ENCODE data around the gene AKR7A2. TPM values are rescaled to one million over a fixed set of nuclear protein-coding genes. Genes with fewer than 3 reads are reported as not detected.

The AKR7A2 gene
- total and polyA plus RNA-seq, 3 donors from 2014 or later = 73.0 to 141 (median 83.3) TPM

- peak; percentile 35 for DNase-seq
- H3K4me1 ChIP-seq = peaks cover 25% of the 10 kb centered on the region
- H3K27me3 ChIP-seq = no peaks in the 10 kb centered on the region
- TF ChIP-seq, protein P1, sequence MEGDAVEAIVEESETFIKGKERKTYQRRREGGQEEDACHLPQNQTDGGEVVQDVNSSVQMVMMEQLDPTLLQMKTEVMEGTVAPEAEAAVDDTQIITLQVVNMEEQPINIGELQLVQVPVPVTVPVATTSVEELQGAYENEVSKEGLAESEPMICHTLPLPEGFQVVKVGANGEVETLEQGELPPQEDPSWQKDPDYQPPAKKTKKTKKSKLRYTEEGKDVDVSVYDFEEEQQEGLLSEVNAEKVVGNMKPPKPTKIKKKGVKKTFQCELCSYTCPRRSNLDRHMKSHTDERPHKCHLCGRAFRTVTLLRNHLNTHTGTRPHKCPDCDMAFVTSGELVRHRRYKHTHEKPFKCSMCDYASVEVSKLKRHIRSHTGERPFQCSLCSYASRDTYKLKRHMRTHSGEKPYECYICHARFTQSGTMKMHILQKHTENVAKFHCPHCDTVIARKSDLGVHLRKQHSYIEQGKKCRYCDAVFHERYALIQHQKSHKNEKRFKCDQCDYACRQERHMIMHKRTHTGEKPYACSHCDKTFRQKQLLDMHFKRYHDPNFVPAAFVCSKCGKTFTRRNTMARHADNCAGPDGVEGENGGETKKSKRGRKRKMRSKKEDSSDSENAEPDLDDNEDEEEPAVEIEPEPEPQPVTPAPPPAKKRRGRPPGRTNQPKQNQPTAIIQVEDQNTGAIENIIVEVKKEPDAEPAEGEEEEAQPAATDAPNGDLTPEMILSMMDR (IDR thresholded peaks at IDR 0.05) = no peak
- no peak for TF ChIP-seq POLR2A (IDR thresholded peaks at IDR 0.05)
- H3K36me3 ChIP-seq (ENCODE audit: low read depth, missing control alignments) = no peaks in the 10 kb centered on the region
- no peaks in the 10 kb centered on the region for H3K9me3 ChIP-seq
- WGBS, 2 donors = 62 to 73% methylated on average over 23 to 27 of the region's 27 CpGs
- H3K27ac ChIP-seq = no peak overlapping the region
- intact Hi-C loops (cut with DNase I; ENCODE audit: low total_unique reads) = loop anchor here (5.0 kb wide), 1 partner anchor 319 kb away; no protein-coding TSS in a partner anchor
- peak overlapping the region in 1 of 2 donors; percentile 18 for H3K4me3 ChIP-seq
Observed at GRCh38 chr1:19338323-19338762, 26.4 kb upstream of the AKR7A2 start.

- Histone ChIP-seq H3K36me3 (ENCODE audit: low read depth, missing control alignments) (no peaks in the 10 kb centered on the region), H3K9me3 (no peaks in the 10 kb centered on the region), H3K4me1 (peaks cover 15% of the 10 kb centered on the region), H3K27me3 (no peaks in the 10 kb centered on the region), H3K27ac (no peak overlapping the region), H3K4me3 (no peak overlapping the region)
- TF ChIP-seq, protein P1 (IDR thresholded peaks at IDR 0.05) = no peak
- no peak for TF ChIP-seq POLR2A (IDR thresholded peaks at IDR 0.05)
- 88 to 89% methylated on average over 4 of the region's 4 CpGs for WGBS, 2 donors
- intact Hi-C loops (cut with DNase I; ENCODE audit: low total_unique reads) = loop anchor here (5.0 kb wide), 1 partner anchor 320 kb away; no protein-coding TSS in a partner anchor
- DNase-seq = no peak
Observed at GRCh38 chr1:19337289-19337688, 25.3 kb upstream of the AKR7A2 start.

DNA sequence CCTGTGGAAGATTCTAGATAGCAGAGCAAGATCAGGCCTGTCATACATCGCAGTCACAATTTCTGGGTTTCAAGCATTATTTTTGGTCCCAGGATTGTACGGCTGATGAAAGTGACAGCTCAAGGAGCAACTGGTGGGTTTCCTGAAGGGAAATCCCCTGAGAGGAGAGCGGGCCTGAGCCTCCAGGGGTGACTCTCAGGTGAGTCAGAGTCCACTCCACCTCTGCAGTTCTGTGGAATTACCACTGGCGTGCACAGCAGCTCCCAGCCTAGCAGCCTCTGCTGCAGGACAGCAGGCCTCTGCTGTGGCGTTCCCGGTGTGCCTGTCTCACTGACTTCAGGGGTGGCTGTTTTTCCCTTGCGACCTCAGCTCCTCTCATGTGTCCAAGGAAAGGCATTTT is 24.6 kb upstream of the AKR7A2 start:
- H3K4me3 ChIP-seq = no peak overlapping the region
- H3K27ac ChIP-seq = no peak overlapping the region
- no peaks in the 10 kb centered on the region for H3K27me3 ChIP-seq
- no peaks in the 10 kb centered on the region for H3K9me3 ChIP-seq
- WGBS, 2 donors = 87 to 92% methylated on average over 7 of the region's 7 CpGs
- no peaks in the 10 kb centered on the region for H3K36me3 ChIP-seq (ENCODE audit: low read depth, missing control alignments)
- no peak for DNase-seq
- no peak for TF ChIP-seq POLR2A (IDR thresholded peaks at IDR 0.05)
- TF ChIP-seq, protein P1 (IDR thresholded peaks at IDR 0.05) = no peak
- intact Hi-C loops (cut with DNase I; ENCODE audit: low total_unique reads) = loop anchor here (5.0 kb wide), 1 partner anchor 321 kb away; no protein-coding TSS in a partner anchor
- peaks cover 7% of the 10 kb centered on the region for H3K4me1 ChIP-seq

GRCh38 chr1:19333587-19334354 is 21.8 kb upstream of the AKR7A2 start:
- Histone ChIP-seq H3K36me3 (ENCODE audit: low read depth, missing control alignments) (no peaks in the 10 kb centered on the region), H3K27me3 (no peaks in the 10 kb centered on the region), H3K4me1 (no peaks in the 10 kb centered on the region), H3K27ac (no peak overlapping the region), H3K9me3 (no peaks in the 10 kb centered on the region), H3K4me3 (no peak overlapping the region)
- no peak for DNase-seq
- TF ChIP-seq, protein P1 (IDR thresholded peaks at IDR 0.05) = no peak
- no peak for TF ChIP-seq POLR2A (IDR thresholded peaks at IDR 0.05)
- WGBS, 2 donors = 77 to 85% methylated on average over 6 to 9 of the region's 9 CpGs
- intact Hi-C loops (cut with DNase I; ENCODE audit: low total_unique reads) = no loop called here

All from testis (tissue), 3 donors.